Measurements from ENCODE around the gene IL4.

DNA sequence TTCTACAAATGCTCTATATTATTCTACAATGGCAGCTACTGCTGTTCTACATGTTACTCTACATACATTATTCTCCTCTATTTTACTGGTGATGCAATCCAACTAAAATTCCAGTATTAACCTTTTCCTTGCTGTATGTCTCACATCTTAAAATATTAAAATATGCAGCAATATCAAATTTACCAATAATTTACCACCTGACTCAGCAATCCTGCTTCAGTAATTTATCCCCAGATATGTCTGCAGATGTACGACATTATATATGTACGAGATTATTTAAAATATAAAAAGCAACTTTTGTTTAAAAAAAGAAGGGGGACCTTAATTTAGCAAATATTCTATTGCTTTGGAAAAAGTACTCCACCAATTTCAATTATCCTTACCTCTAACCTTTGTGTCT is 52.0 kb downstream of the IL4 start:
- TF ChIP-seq POLR2A (IDR thresholded peaks at IDR 0.05) (no peak), POLR2AphosphoS5 (IDR thresholded peaks at IDR 0.05) (no peak)
- TF ChIP-seq, protein P1, sequence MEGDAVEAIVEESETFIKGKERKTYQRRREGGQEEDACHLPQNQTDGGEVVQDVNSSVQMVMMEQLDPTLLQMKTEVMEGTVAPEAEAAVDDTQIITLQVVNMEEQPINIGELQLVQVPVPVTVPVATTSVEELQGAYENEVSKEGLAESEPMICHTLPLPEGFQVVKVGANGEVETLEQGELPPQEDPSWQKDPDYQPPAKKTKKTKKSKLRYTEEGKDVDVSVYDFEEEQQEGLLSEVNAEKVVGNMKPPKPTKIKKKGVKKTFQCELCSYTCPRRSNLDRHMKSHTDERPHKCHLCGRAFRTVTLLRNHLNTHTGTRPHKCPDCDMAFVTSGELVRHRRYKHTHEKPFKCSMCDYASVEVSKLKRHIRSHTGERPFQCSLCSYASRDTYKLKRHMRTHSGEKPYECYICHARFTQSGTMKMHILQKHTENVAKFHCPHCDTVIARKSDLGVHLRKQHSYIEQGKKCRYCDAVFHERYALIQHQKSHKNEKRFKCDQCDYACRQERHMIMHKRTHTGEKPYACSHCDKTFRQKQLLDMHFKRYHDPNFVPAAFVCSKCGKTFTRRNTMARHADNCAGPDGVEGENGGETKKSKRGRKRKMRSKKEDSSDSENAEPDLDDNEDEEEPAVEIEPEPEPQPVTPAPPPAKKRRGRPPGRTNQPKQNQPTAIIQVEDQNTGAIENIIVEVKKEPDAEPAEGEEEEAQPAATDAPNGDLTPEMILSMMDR (IDR thresholded peaks at IDR 0.05 in 8 of 11, conservative IDR thresholded peaks at IDR 0.05 in 3 of 11): no peak

All from spleen (tissue), 7 donors.